ENCODE data around the gene LAD1.

Gene LAD1

DNA sequence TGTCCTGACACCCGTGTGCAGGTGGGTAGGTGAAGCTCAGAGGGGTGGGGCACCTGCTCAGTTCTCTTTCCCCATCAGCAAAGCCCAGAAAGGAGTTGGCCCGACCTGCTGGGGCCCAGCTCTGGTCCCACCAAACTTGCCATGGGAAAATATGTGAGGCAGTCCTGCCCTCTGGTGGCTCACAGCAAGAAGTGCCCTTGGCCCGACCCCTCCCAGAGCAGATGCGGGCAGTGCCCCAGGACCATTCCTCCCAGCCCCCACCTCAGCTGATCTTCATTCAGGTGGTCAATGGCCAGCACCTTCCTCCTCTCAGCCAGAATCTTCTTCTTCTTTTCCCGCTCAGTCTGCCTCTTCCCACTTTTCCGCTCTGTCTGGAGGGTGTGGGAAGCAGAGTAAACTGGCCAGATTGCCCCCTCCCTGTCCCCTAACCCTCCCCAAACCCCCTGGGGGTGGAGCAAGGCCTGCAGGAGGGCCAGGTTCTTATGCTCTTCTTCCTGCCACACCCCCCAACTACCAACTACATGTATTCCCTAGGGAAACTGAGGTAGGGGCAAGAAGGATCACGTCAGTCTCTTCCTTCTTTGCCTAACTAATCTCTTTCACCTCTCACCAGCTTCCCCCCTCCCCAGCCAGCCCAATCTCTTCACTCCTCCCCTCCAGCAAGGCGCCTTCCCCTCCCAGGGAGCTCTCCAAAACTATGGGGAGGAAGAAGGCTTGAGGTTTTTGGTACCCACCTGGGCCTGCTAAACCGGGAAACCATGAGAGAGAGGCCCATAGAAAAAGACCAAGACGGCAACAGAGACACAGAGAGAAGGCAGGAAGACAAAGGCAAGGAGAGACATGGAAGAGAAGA lies 37.2 kb downstream of the LAD1 start:
- peak; percentile 42 for DNase-seq

DNA sequence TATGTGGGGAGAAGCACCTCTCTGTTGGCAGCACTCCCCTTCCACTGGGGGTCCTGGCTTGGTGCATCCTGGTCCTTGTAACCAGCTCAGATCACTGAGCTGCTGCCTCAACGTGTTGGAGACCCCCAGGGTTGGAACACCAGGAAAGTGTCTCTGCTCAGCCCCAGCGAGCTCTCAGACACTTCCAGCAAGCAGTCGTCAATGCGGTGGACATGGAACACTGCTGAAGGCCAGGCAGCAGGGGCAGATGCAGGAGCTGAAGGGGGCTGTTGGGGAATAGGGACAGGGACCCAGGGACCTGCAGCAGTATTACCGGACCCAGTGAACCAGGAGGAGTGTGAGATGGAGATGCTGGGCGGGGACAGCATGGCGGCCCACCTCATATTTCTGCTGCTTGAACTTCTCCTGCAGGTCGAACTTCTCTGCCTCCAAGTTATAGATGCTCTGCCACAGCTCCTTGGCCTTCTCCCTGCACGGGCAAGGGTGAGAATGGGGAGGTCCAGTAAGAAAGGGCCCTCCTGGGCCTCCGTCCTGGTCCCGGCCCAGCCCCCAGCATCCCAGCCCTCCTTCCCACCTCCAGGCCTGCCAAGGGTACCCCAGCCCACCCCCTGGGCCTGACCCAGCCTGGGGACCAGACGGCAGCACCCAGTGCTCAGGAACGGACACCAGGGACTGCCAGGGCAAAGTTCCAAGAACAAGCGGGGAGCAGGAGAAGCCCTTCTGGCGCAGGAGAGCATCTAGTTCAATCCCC lies 38.0 kb downstream of the LAD1 start:
- no peak for DNase-seq

DNA sequence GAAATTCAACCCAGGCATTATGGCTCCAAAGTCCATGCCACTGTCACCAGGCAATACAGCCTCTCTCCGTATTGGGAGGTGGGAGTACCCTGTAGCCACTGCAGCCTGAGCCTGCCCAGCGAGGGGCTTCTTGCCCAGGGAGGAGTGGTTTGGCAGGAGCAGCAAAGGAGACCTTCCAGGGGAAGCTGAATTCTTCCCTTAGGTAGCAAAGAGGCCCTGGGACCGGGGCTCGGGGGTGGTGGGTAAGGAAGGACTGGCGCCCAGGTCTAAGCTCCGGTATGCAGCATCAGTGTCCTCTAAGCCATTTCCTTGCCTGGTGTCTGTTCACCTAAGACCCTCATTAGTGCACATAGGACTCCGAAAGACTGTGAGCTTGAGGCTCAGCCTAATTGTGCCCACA lies 38.6 kb downstream of the LAD1 start:
- DNase-seq = no peak

DNA sequence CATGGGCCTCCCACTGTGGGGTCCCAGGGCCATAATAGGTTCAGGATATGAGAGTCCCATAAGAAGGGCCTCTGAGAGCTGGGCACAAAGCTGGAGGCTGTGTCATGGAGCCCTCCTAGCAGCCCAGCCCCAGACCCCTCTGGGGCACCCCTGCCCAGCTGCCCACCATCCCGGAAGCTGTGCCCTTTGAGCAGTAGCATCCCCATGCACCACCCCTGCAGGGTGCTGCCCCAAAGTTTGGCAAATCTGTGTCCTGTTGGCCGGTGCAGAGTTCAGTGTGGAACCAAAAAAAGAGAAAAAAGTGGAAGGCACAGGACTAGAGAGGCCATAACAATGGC lies 39.3 kb downstream of the LAD1 start:
- no peak for DNase-seq

DNA sequence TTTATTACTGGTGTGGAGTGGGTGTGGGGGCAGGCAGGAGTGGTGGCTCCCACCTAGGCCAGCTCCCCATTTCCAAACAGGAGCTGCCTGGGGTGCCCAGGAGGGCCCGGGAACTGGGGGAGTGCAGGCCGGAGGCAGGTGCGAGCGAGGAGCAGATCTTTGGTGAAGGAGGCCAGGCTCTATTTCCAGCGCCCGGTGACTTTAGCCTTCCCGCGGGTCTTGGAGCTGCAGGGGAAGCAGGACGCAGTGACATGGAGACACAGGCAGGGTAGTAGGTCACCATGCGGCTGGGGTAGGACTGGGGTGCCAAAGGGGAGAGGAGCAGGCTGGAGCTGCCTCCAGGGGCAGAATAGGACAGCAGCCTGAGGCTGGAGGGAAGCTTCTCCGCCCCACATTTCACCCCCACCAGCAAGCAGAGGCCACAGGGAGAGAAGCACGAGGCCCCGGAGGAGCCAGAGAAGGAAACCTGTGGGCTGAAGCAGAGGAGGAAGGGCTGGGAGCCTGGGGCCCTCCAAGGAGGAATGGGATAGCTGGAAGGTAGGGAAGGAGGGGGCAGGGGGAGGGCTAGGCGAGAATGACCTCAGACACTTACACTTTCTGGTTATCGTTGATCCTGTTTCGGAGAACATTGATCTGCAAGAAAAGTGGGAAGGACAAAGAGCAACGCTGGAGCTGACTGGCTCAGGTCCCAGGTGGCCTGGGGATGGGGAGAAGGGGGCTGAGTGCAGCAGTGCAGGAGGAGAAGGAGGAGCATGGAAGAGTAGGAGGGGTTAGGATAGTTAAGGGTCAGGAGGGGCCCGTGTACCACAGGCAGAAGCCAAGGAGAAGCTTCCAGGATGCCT lies 39.9 kb downstream of the LAD1 start:
- no peak for DNase-seq

DNA sequence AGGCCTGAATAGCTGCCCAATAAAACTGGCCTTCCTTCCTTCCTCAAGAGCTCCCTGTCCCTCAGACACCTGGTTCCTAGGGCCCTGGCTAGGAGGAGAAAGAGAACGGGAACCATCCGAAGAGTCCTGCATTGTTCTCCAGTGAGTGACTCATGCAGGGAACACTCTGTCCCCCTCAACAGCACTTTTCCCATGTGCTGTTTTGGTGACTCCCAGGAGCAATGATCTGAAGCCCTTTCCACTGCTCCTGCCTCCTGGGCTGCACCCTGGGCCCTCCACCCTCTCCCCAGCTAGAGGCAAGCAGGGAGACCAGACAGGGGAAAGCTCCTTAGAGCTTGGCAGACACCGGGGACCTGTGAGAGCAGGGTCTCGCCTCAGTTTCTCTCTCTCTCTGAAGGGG lies 40.5 kb downstream of the LAD1 start:
- DNase-seq = no peak

DNA sequence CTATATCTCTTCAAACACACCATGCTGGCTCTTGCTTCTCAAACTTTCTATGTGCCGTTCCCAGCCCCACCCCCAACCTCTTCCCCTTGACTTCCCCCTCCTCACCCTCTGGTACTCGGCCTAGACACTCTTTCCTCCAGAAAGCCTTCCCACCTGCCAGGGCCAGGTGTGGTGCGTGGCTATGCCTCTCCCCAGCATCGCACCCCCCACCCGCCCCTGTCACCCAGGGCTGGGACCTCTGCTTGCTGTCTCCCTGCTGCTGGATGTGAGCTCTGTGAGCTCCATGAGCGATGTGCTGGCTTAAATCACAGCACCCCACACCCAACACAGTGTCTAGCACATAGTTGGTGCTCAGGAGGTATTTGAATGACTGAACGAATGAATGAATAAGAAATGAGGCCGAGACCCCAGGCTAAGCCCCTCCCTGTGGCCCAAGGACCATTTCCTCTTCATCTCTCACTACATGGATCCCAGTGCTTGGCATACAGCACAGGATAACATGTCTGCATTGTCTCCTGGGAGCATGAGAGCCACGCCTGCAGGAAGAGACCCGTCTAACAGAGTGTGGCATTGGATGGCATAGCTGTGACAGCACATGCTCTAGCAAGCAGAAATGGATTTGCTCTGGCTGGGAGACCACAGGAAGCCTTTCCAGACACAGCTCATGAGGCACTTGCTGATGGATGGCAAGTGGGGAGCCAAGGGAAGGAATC lies 41.3 kb downstream of the LAD1 start:
- no peak for DNase-seq

DNA sequence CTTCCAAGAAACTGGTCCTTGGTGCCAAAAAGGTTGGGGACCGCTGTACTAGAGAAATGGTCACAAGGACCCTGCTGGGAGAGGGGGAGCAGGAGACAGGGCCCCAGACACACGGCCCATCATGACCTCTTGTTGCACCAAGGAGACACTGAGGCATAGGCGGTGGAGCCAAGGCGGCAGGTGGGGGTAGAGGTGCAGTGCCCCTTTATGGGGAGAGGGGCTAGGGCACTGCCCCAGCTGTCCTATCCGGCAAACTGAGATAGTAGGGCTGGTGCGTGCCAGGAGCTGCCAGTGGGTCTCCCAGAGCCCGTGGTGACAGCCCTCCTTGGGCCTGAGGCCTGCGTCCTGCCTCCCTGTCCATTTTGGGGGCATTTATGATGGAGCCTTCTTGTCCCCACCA lies 41.9 kb downstream of the LAD1 start:
- no peak for DNase-seq

DNA sequence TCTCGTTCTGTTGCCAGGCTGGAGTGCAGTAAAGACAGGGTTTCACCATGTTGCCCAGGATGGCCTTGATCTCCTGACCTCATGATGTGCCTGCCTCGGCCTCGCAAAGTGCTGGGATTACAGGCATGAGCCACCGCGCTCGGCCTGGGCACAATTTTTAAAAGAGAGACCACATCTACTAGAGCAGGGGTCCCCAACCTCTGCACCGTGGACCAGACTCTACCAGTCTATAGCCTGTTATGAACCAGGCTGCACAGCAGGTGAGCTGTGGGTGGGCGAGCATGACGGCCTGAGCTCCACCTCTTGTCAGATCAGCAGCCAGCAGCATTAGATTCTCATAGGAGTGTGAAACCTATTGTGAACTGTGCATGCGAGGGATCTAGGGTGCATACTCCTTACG lies 42.4 kb downstream of the LAD1 start:
- no peak for DNase-seq

DNA sequence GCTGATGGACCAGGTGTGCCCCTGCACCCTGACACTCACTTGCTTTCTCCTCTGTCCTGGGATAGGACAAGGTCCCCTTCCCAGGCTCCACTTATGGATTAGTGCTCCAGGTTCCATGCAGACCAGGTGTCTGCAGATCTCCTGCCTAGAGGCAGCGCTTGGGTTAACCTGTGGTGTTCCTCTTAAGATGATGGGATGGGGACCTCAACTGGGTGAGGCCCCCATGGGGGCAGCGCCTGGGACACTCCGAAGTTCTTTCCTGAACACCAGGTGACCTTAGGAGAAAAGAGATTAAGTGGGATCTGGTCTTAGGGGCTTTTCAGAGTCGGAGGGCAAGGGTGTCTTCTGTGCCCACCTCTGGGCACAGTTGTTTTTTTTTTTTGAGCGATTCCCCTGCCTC lies 42.9 kb downstream of the LAD1 start:
- DNase-seq = no peak

DNA sequence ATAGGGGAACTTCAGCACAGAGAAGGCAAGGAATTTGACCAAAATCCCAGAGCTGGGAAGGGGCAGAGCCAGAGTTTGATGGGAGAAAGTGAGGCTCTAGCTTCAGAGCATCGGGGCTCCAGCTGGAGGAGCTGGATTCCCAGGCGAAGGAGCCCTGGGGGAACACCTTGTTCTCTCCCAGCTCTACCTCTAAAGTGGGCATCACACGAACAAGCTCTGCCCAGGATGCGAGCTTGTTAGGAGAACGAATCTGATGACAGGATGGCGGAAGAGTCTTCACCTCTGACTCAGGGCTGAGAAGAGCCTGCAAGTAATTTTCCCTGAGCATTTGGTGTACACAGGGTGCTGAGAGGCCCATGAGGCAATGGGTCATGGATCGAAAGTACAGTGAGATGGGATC lies 43.7 kb downstream of the LAD1 start:
- no peak for DNase-seq

DNA sequence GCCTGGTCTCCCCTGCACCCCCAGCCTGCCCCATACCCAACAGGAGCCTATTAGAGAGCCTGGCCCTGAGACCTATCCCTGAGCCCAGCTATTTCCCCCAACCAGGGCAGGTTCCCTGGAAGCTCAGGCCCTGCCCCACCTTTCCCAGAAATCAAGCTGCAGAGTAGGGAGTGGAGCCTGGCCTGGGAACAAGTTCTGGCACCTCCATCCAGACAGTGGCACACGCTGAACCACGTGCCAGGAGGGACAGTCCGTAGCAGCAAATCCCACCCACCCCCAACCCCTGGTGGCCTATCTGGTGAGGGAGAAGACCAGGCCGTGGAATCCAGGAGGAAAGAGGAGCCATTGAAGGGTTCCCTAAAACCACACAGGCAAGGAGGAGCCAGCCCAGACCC lies 44.2 kb downstream of the LAD1 start:
- no peak for DNase-seq

DNA sequence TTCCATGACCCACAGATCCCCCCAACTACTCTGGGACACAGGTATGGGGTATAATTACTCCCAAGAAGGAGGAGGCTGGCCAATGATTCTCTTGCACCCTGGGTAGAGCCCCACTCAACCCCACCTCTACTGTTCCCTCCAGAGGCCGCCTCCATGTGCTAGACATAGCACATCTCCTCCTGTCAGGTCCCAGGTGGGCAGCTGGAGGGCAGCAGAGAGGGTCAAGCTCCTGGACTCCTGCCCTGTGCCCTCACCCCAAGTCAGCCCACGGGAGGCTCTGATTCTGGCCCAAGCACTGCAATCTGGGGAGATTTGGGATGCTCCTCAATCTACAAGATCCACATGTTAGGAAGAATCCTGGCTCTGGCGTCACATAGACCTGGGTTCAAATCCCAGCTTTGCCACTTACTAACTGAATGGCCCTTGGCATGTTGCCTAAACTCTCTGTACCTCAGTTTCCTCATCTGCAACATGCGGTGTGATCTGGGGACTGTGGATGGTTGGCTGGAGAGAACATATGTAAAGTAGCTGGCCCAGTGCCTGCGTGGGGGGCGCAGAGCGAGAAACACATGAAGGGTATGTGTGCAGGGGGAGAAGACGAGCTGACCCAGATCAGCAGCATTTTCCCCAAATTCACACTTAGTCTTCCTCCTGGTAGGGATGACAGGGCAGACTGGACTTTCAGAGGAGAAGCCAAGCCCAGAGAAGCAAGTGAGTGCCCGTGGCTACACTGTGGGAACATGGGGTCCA lies 44.8 kb downstream of the LAD1 start:
- DNase-seq = no peak

DNA sequence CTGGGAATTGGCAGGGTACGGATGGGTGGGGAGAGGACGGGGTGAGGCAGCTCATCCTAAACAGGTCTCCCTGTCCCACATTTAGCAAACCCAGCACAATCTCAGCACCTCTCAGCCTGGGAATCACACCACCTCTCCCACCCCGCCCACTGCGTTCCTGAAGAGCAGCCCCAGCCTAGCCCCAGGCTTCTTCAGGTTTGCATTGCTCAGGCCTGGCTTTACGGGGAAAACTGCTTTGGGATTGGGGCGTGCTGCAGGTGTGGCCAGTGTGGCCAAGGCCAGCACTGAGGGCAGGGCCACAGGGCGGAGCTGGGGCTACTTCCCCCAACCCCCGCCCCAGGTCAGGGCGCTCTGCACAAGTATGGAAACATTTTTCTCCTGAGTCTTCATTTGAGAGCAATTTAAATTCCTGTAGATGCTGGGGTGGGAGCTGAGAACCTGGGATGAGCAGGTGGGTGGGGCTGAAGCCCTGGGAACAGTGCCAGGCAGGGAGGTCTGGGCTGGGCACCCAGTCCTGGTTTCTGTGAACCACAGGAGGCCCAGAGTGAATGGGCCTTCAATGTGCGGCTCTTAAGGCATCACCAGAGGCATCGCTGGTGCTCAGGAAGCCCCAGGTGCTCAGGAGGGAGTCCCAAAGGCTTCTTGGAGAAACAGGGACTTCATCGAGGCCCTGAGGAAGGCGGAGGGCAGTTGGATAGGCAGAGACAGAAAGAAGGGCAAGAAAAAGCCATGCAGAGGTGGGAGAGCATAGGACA lies 45.8 kb downstream of the LAD1 start:
- no peak for DNase-seq

DNA sequence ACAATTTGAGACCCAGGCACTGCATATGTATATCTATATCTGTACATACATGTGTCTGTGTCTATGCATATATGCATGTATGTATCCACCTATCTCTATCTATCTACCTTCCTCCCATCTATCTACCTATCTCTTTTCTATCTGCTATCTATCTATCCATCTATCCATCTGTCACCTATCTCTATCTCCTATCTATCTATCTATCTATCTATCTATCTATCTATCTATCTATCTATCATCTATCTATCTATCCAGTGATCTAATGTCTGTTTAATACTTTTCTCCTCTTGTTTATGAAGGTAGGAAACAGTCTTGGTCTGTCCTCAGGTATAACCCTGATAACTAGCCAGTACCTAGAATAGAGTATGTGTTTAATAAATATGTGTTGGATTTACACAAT lies 47.5 kb downstream of the LAD1 start:
- DNase-seq = no peak

DNA sequence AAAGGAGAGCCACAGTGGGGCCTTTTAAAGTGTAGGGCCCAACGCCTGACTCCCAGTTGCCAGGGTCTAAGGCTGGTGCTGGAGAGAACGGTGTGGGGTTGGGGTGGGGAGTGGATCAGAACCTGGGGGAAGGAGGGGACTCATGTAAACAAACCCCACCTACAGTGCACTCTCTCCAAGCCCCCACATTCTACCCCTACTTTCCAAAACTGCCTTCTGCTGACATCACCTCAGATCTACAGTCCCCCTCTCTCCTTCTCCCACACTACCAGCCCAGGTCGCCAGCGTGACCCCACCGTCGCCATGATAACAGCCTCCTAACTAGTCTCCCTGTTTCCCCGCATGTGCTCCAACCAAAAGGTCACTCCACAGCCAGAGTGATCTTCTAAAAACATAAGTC lies 48.2 kb downstream of the LAD1 start:
- DNase-seq = no peak

DNA sequence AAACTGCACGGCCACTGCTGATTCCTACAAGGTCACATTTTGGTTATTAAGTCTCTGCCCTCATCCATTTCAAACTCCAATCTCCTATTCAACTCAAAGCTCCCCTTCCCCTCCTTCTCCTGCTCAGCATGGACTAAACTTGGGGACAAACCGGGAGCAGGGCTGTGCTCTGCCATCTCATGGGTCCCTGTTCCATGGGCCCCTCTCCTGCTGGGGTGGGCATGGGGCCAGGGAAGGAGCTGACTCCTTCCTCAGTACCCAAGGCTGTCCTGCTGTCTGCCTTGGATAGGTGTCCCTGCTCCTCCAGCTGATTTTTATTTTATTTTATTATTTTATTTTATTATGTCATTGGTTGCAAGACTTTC lies 48.8 kb downstream of the LAD1 start:
- no peak for DNase-seq

DNA sequence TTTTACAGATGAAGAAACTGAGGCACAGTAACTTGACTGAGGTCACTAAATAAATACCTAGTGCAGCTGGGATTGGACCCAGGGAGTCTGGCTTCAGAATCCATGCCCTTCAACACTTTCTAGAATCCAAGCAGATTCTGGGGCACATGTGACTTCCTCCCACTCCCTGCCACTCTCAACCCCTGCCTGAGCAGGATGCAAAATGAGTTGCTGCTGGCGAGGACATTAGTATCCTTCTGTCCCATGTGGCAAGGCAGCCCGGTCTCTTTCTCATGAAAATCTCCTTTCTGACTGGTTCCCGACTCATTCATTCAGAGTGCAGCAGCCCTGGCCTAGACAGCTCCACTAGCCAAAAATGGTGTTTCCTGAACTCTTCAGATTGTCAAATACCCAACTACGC lies 50.0 kb downstream of the LAD1 start:
- no peak for DNase-seq

DNA sequence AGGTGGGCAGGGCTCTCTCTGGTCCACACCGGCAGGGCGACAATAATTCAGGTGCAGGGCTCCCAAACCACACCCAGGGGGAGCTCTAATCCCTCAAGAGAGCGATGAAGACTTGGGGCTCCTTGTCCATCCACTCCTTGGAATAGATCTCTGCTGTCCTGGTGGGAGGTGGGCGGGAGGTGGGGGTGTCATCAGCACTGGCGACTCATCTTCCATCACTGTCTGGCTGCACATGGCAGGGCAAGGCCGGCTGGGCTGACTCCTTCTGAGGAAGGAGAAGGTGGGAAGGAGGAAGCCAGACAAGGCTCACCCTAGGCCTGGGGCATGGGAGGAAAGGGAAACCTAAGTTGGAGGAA lies 50.9 kb downstream of the LAD1 start:
- DNase-seq = peak; percentile 67

DNA sequence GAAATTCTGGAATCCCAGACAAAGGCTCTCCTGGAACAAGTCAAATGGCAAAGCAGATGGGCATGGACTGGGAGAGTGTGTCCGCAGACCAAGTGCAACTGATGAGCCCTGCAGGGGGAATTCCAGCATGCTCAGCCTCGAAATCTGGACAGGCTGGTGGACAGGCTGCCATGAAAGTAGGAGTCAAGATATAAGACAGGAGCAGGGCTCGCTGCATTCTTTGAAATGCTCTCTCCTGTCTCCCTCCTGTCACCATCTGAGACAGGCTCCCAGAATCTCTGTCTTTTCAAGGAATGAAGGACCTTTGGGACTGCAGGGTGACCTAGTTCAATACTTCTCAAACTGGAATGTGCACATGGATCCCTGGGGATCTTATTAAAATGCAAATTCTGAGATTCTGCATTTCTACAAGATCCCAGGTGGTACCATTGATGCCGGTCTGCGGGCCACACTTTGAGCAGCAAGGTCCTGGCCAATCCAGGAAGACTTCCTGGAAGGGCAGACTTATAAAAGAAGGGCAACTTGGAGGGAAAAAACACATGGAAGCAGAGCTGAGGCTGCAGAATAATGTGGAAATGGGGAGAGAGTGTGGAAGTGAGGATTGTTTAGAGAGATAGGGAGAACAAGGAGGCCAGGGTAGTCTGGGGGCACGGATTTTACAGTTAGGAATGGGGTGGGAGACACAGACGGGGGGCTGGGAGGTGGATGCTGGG lies 51.5 kb downstream of the LAD1 start:
- DNase-seq = no peak

DNA sequence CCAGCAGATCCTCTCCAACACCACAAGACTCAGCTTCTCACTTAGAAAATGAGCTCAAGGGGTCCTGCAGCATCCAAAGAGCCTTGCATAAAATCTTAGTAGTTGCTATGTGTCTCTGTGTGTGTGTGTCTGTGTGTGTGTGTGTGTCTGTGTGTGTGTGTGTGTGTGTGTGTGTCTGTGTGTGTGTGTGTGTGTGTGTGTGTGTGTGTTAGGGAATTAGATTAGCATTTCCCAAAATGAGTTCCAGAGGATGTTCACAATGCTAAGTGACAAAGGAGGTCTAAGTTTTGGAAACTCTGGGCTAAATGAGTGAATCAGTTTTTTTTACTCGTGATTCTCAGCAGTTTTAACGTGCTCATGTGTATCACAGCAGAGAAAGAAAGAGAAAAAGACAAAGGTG lies 52.1 kb downstream of the LAD1 start:
- DNase-seq = no peak
